Gastroesophageal sphincter (tissue), 3 donors: ENCODE results near the gene SIAH2.

ENCODE experiments used
- CTCF ChIP-seq, 4 experiments: fragments of 200-600 bp in 2 of 4; fragments of 450-650 bp in 2 of 4; sonication (generic) in 1 of 4; IDR thresholded peaks; one replicate each; pipeline ENCODE4 v1.5.1; 2017 to 2019; ENCODE audit warnings: antibody characterized with exemption in 4 of 4, mild to moderate bottlenecking in 2 of 4, moderate library complexity in 2 of 4
- POLR2A ChIP-seq, 2 donors: fragments of 450-650 bp; IDR thresholded peaks; one replicate each; pipeline ENCODE4 v1.6.1; 2017; ENCODE audit warnings: antibody characterized with exemption in 2 of 2, mild to moderate bottlenecking in 2 of 2, moderate library complexity in 1 of 2
- POLR2AphosphoS5 ChIP-seq: sonication (generic); formaldehyde crosslinking; IDR thresholded peaks from one replicate; pipeline ENCODE4 v1.6.1; 2017; ENCODE audit warnings: antibody characterized with exemption

DNA sequence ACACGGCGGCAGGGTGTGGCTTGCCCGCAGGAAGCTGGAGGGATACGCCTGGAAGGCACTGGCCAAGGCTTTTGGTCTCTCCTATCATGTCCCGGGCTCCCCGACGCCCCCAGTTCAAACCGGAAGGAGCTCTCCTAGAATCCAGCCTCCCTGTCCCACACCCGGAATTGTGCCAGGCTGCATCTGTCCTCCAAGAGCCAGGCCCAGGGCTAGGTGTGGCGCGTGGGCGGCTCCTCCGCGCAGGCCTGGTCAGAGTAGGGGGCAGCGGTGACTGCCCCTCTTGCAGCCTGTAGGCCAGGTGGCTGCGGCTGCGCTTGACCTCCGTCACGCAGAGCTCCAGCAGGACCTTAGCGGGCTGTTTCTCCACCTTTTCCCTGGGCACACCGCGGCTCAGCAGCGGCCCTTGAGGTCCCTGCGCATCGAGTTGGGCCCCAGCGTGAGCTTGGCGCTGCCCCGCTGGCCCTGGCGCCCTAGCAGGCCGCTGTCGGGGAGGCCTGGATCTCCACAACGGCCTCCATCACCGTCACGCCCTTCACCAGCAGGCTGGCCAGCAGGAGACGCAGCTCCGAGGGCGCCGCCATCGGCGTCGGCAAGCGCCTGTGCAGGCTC lies 15.9 kb upstream of the SIAH2 start:
- TF ChIP-seq CTCF (IDR thresholded peaks at IDR 0.05) (no peak), POLR2AphosphoS5 (no peak), POLR2A (IDR thresholded peaks at IDR 0.05) (no peak)
